Activated T-cell treated with anti-CD3 and anti-CD28 coated beads for 48 hours (primary cell): ENCODE data around the gene TENM3.

Experiments used
- DNase-seq: peaks from one replicate; pipeline ENCODE4 v3.0.0-alpha.2; 2020; ENCODE audit warnings: low read depth

TENM3 gene

DNA sequence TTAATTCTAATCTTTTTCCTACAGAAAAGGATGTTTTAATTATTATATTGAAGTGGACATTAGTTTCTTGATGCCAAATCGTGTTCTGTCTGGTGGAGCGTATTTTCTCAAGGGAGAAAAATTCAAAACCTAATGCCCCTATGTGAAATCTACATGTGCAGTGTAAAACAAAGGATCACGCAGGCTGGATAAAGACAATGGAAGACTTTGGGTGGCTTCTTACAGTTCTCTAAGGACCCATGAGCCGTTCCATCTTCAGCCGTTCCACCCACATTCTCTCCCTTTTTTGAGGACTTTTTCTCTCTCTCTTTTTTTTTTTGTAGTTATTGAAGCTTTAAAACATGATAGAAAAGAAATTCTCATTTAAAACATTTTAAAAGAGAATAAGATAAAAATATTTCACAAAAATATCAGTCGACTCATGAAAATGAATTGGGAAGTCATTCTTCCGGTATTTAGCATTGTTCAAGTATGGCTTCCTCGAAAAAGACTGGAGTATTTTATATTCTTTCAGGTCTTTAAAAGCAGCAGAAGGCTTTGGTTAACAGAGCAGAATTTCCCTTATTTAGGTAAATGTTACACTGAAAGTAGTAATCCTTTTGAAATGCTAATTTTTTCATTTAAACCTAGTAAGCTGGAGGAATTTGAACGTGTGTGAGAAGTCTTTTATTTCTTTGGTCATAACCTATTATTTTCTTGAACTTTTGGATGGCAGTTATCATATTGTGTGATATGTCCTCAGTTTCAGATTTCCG is 11.0 kb downstream of the TENM3 start:
- no peak for DNase-seq

DNA sequence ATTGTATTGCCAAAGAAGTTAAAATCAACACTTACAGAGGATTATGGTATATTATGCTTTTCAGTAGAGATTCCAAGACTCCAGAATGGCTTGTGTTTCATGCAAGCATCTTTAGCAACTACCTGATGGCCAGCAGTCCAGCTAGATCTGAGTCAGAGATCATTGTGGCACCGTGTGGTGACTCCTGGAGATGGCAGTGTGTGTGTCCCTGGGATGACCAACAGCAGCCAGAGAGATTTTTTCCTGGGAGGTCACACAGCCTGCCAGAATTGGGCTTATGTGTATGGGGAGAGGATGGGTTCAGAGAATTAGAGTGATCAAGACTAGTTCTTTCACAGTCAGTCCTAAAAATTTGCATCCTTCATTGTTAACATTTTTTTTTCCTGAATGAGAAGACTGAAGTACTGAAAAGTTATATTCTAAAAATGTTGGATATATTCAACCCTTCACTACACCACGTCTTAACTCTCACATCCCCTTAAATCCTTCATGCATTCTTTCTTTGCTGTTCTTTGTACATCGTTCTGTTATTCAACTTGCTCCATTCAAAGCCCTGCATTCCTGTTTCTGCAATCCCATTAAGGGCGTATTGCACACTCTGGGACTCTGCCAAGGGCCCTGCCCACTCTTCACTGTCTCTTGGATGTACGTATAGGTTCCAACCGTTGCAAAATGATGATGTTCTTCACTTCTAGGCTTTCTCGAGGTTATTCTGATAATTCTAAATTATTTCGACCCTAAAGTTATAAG is 12.4 kb downstream of the TENM3 start:
- no peak for DNase-seq

DNA sequence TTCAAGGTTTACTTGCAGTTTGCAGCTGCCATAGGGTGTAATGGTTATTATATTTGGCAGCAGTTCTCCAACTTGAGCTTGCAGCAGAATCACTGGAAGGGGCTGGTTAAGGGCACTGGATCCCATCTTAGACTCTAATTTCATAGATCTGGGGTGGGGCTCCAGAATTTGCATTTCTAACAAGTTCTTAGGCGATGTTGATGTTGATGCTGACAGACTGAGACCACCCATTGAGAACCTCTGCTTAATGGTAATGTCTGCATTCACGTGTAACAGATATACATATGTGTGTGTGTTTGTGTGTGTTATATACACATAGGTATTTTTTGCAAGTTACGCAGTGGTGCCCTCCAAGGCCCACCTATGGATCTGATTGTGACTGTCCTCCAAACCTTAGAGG is 13.8 kb downstream of the TENM3 start:
- DNase-seq, result no peak

DNA sequence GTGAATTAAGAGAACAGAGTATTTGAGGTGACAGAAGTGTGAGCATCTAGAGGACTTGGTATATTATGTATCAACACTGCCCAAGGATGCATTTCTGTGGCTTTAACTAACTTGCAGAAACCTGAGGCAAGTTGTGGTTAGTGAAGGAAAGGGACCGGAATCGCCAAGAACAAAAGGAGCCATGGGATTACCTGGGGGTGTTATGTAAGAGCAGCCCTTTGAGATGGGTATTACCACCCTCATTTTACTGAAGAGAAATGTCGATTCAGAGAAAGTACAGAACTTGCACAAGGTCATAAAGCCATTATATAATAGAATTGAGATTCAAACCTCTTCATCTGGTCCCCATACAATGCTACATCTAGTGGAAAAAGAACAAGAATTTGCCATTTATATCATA is 14.3 kb downstream of the TENM3 start:
- no peak for DNase-seq

DNA sequence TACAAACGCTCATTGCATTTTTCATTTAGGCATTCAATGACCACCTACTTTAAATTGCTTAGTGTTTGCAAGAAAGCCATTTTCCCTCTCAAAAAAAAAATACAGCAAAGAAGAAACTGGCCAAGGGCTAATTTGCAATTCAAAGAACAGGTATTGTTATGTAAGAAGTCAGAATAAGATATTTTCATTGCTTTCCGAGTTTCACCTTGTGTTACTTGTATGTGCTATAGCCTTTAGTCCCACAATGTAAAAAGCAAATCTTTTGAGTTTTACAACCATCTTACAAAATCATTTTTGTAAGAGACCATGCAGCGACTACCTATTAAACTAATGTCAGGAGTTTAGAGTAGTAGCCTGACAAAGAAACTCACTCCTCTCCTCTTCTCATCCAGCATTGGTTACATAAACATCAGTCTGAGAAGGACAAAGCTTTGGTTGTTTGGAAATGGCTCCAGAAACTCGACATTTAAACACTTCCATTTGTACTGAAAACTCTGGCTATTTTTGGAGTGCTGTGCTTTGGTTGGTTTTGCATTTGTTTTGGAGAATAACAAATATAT is 15.3 kb downstream of the TENM3 start:
- no peak for DNase-seq

DNA sequence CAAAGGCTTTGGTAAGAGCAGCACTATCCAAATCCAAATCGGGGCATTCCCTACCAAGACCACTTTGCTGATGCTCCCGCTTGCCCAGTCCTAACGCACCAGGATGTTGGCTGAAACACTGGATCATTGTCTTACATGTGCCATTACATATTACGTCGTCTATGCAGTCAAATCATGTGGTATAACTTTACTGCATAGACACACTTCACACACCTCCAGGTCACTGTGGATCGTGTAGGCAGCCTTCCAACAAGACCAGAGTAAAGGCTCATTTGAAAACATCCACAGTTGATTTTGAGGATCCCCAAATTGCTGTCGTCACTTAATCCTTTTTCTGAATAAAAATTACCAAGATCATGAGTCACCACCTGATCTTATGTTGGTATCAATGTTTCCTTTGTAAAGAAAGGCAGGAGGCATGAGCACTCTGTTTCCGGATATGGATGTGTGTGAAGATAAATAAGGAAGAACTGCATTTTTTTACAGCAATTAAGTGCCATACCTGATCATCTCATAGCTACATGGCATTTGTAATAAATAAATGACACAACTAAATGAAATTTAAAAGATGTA is 18.5 kb downstream of the TENM3 start:
- no peak for DNase-seq

DNA sequence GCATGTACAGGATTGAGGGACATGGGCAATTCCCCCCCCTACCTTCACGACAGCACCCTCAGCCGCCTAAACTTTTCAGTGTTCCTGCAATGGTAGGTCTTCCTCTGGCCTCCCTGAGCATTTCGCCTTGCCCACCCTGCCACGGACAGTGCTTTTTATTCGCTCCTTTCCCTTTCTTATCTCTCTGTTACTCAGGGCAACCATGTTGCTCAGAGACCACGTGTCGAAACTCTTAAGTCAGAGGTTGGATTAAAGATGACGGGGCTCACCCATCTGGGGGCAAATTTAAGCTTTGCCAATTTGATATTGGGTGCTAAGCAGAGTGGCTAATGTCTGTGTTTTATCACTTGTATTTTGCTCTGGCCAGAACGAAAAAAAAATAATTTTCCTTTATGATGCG is 20.4 kb downstream of the TENM3 start:
- DNase-seq, result no peak

DNA sequence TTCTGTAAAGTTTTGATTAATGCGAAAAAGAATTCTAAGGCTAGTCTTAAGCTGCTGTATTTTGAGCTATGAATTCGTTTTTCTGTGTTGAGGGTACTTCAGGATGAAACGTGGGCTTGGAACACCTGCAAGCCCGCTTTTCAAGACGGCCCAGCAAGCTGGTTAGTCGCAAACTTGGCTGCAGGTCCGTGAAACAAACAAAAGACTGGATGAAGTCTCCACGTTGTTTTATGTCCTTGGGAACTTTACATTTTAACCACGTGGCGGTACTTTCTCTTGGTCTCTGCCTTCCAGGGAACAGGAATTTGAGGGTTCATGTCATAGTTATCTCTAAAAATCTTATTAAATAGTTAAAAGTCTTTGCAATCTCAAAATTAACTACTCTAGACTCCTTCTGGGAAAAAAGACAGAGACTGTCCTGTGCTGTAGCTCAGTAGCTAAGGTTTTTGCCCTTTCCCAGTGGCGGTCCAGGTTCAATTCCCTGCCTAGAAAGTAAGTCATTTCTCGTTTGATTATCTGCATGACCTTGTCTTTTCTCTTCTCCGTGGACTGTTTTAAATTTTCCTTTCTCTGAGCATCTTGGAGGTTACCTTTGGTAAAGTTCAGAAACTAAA is 21.0 kb downstream of the TENM3 start:
- no peak for DNase-seq

DNA sequence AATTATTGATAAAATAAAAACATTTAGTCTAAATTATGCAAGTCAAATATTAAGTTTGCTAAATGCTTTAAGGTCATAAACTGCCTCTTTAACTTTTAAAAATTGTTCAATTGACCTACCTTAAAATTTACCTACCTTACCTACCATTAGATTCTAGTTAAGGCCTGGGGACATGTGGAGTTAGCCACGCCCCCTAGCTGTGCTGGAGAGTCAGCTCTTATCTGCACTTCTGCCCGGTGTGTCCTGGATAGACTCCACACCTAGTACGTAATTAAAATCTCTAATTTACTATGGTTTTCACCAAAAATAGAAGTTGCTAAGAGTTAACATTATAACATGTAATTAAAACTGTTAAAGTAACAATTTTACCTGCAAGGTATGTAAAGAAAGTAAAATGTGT is 22.7 kb downstream of the TENM3 start:
- DNase-seq, result no peak

DNA sequence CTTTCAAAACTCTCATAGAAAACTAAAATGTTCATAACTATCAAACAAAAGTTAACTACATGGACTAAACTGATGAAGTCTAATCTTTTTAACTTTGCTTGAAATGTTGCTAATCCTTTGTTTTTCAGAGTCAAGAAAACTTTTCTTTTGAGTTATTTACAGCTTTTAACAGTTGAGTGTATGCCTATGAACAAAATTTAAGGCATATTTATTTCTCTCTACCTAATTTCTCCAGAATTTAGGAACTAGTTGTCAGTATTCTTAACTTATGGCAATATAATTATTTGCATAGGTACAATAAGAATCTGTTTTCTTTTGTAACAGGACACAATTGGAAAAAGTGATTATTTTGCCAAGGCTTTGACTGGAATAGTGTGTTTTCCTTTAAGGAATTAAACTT is 23.8 kb downstream of the TENM3 start:
- no peak for DNase-seq

DNA sequence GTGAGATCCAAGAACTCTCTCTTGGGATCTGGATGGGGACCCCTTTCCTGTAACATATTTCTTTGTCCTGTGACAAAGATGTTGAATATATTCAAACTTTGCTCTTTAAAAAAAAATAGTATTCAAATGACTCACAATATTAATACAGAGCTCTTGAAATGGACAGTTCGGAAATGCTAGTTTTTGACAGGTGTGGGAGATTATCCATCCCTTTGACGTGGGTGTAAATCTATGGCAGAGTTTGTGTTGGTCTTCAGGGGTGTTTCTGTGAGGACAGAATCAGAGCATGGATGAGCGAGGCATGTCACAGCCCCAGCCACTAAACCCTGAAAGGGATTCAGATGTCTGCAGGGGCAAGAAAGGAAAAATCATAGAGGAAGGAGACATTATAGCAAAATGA is 25.8 kb downstream of the TENM3 start:
- no peak for DNase-seq

DNA sequence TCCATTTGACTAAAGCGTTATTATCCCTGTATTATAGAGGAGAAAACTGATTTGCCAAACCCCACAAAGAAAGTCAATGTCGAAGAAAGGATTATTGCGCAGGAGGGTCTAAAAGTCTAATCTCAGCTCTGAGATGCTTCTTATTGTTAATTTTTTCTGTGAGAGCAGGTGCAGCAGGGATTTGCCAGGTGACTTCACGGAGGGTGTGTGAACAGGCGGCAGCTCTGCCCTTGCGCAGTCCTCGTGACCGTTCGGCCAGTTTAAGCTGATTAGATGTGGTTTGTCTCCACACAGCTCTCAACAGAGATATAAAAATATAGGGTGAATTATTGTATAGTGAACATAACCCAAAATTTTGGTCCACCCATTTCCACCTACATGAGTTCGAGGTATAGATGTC is 28.5 kb downstream of the TENM3 start:
- DNase-seq, result no peak

DNA sequence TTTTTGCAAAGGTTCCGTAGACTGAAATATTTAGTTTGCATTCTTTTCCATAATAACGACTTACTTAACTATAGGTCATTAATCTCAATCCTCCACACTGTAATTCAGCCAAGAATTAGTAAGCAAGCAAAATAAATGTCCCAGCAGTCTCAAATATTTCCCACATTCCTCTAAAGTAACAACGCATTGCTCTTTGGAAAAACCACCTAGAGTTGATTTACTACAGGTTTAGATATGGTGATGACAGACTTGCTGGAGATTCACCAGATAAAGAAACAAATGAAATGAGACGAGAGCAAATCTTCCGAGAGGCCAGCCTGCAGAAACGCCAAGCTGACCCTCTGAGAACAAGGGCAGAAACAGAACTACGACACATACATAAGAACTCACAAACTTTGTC is 28.9 kb downstream of the TENM3 start:
- no peak for DNase-seq

DNA sequence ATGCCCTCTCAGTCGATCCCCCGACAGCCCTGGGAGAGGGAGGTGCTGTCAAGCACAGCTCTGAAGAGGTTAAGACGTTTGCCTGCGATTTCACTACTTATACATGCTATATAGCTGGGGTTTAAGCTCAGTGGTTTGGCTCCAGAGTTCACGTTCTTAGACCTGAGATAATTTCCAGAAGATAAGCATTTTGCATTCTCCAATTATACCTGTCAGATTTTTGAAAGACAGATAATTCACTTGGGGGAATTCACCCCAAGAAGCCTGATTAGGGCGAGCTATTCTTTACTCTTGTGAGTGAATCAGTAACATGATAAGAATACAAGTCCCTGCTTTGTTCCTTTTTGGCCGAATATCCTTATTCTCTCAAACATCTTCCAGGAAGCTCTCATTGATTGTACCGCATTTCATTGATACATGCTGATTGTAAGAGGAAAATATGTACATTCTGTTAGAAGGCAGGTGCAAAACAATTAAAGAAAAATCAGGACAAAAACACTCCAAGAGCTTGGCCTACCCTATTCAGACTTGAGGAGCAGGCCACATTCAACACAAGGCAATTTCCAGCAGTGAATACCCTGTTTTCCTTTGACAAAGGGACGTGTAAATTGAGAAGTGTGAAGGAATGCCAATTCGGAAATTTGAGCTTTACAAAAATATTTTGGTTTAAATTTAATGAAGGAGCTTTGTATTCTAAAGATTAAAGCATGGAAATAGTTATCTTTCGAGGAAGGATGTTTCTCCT is 30.2 kb downstream of the TENM3 start:
- no peak for DNase-seq

DNA sequence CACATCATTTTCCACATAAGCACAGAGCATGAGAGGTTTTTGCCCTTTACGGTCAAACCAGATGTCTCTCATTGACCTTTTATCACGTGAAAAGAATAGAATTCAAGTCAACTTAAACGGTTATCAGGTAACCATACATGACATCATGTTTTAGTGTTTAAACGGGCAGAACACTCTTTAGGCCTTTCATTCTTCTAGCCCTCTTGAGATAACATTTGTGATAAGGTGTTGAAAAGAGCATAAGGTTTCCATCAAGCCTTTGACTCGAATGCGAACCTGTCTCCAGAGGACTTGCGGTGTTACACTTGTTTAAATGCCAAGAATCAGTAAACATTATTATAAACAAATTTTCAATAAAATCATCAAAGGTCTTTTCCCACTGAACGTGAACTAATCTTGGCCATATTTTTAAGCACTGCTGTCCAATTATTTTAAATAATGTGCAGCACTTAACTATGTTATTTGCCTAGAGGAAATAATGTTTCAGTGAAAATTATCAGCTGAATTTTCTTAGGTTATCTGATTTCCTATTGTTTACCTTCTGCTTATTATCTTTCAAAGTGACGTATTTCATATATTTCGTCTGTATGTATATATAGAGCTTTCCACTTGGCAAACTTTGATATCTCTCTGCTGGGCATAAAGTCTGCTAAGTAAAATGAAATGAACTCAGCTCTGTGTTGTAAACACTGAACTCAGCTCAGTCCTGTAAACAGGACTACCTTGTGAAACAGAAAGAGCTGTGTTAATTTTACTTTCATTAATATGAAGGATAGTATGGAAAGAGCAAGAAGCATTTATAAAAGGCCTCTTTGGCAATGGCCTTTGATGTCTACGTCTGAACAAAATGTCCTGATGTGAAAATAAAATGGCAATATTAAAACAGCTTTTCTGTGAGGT is 33.3 kb downstream of the TENM3 start:
- DNase-seq, result no peak

DNA sequence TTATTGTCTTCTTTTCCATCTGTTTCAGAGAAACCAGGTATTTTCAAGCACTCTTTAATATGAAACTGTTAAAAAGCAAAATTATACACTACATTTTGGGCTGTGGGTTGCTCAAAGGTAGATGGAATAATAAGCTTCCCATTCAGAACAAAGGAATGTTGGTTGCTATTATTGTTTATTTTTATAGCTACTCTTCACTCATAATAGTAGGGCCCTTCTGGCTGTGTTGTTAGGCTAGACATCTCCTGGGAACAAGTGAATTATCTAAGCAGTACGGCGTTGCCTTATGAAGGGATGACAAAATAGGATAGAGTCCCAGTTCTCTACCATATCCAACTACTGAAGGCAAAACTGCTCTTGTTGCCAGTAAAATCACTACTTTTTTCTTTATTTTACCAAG is 34.2 kb downstream of the TENM3 start:
- DNase-seq, result no peak

DNA sequence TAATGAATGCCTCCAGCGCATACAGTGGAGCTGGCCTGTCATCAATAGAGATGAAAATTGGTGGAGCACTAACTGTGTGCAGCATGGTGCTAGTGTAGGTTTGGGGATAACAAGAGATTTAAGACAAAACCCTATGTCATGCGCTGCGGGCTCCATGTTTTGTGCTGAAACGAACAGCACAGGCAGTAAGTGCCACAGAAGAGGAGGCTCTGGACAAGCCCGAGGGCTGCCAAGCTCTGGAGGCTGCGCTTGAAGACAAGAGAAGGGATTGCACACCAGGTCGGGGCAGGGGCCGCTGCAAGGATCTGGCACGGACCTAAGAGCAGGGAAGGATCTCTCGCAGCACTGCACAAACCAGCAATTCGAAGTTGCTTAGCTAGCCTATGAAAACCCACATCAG is 35.5 kb downstream of the TENM3 start:
- no peak for DNase-seq

DNA sequence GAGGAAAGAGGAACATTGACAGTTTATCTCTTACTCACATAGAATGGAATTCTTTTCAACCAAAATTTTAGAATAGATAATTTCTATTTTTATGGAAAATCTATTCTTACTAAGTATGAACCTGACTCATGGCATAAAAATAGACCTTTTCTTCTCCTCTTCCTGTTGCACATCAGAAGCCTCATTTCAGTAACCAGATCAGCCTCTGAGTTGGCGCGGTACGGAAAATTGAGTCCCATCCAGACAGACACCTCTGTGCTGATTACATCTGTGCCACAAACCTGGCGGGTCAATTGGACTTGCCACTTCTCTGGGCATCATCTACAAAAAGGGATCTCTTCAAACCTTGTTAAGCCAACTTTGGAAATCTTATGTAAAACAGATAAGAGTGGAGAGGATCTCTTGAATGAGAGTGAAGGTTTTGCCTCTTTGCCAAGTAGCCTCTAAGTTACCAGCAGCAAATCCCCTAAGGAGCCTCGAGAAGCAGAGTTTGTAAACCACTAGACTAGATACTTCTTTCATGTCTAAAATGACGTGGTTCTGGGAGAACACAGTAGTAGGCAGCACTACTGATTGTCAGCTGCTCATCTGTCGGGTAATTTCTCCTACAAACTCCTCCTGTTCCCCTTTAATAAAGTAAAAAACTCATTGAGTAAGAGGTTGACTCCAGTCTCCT is 37.4 kb downstream of the TENM3 start:
- no peak for DNase-seq

DNA sequence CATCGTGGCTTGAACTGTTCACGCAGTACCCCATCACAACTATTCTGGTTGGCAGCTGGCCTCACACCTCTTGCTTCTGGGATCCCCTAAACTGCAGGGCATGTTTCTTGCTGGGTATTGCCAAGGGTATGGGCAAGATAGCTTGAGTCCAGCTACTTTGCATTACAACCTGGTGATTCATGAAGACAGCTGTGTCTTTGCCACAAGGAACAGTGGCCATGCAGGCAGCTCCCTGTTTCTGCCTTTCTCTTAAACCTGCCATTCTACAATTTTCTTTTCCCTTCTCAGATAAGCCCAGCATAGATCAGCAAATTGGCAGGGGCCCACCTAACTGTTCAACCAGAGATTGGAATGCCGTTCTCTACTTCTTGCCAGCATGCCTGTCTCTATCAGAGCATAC is 42.8 kb downstream of the TENM3 start:
- no peak for DNase-seq

DNA sequence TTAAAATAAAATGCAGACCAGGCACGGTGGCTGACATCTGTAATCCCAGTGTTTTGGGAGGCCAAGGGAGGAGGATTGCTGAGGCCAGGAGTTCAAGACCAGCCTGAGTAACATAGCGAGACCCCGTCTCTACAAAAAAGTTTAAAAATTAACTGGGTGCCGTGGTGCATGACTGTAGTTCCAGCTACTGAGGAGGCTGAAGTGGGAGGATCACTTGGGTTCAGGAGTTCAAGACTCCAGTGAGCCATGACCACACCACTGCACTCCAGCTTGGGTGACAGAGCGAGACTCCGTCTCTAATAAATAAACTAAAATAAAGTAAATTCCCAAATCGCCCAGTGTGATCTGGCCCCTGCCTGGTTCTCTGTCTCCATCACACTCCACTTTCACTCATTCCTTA is 43.7 kb downstream of the TENM3 start:
- DNase-seq, result no peak
